ENCODE measurements around the gene MBOAT1.

Gene MBOAT1

DNA sequence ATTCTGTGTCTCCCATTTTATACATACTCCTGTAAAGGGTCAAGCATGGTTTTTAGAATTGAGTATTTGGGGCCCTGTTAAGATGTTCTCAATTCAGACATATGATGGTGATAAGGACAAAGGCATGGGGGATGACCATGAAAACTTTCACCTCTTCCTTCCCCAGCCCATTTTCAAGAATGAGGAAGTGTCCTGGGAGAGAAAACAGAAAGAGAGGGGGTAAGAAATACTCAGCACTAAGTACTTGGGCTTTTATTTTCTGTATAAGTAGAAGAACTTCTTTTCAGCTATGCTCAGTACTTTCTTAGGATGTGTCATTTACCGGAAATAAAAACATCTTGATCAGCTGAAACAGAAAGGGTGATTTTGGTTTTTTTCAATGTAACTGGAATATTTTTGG, 10.9 kb upstream of the MBOAT1 start:
- no peak for DNase-seq (ENCODE audit: low read depth)
- TF ChIP-seq, protein P1, sequence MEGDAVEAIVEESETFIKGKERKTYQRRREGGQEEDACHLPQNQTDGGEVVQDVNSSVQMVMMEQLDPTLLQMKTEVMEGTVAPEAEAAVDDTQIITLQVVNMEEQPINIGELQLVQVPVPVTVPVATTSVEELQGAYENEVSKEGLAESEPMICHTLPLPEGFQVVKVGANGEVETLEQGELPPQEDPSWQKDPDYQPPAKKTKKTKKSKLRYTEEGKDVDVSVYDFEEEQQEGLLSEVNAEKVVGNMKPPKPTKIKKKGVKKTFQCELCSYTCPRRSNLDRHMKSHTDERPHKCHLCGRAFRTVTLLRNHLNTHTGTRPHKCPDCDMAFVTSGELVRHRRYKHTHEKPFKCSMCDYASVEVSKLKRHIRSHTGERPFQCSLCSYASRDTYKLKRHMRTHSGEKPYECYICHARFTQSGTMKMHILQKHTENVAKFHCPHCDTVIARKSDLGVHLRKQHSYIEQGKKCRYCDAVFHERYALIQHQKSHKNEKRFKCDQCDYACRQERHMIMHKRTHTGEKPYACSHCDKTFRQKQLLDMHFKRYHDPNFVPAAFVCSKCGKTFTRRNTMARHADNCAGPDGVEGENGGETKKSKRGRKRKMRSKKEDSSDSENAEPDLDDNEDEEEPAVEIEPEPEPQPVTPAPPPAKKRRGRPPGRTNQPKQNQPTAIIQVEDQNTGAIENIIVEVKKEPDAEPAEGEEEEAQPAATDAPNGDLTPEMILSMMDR (IDR thresholded peaks at IDR 0.05; ENCODE audit: low read depth, low read length, missing control alignments), result no peak
- in situ Hi-C loops (cut with HindIII; ENCODE audit: low sequenced_read_pairs), result no loop called here

DNA sequence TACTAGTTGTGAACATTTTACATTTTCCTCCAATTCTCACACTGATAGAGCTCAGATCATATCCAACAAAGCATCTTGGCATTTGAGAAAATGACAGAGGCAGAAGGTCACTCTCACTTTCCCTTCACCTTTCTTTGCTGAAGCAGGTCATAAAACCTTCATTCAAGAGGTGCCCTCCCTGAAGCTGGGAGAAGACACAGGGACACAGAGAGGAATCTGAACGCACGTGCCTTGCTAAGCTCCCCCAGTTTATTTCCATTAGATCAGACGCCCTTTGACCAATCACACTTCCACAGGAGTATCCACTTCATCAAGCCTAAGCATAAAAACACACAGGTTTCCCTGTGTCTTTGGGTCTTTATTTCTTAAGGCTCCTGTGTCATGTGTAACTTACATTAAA, 9.2 kb upstream of the MBOAT1 start:
- in situ Hi-C loops (cut with HindIII; ENCODE audit: low sequenced_read_pairs), result no loop called here
- no peak for DNase-seq (ENCODE audit: low read depth)

More for the DNA sequence above, 10.9 kb upstream of the MBOAT1 start:
- no peak overlapping the region for H3K4me3 ChIP-seq (ENCODE audit: low read depth, low read length)

DNA sequence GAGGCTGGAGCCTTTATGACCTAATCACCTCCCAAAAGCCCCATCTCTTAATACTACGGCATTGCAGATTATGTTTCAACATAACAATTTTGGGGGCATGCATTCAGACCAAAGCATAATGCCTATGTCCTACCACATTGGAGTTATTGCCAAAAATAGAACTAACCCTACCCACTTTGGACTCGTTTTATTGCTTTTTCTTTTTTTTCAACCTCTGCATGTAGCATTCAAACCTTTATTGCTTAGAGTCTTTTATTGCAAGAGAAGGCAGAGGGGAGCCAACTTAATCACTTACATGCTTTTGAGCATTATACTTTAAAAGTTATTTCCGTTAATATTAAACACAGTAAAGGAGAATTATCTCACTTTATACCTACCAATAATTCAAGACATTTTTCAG, 8.1 kb upstream of the MBOAT1 start:
- no peak overlapping the region for H3K4me3 ChIP-seq (ENCODE audit: low read depth, low read length)
- DNase-seq (ENCODE audit: low read depth), result no peak
- in situ Hi-C loops (cut with HindIII; ENCODE audit: low sequenced_read_pairs), result no loop called here
- TF ChIP-seq, protein P1 (IDR thresholded peaks at IDR 0.05; ENCODE audit: low read depth, low read length, missing control alignments), result no peak

More for the DNA sequence above, 9.2 kb upstream of the MBOAT1 start:
- TF ChIP-seq, protein P1 (IDR thresholded peaks at IDR 0.05; ENCODE audit: low read depth, low read length, missing control alignments), result no peak
- H3K4me3 ChIP-seq (ENCODE audit: low read depth, low read length), result no peak overlapping the region

- in situ Hi-C loops (cut with HindIII; ENCODE audit: low sequenced_read_pairs), result no loop called here
- no peak overlapping the region for H3K4me3 ChIP-seq (ENCODE audit: low read depth, low read length)
- DNase-seq (ENCODE audit: low read depth), result no peak
- TF ChIP-seq, protein P1 (IDR thresholded peaks at IDR 0.05; ENCODE audit: low read depth, low read length, missing control alignments), result no peak
Observed at GRCh38 chr6:20217891-20218290, 5.6 kb upstream of the MBOAT1 start.

DNA sequence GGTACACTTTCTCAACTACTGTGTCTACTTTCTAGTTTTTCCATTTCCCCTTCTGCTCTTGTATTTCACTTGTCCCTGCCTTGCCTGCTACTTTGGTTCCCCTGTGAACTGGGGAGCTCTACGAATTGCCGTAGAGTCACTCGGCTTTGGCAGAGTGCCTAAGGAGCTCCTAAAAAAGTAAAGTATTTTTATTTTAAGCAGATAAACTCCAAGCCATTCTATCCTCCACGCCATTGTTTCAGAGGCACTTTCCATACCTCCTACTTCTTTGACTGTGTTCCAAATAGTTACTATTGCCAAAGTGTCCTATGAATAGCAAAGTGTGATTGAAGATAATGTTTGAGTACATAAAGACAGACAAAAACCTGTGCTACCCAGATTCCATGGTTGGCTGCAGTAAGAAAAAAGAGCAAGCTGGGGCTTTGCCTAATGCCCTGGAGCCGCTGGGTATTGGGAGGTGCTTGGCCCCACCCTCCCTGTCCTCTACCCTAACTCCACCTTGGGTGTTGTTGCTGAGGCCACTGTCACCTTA, 5.1 kb upstream of the MBOAT1 start:
- TF ChIP-seq, protein P1 (IDR thresholded peaks at IDR 0.05; ENCODE audit: low read depth, low read length, missing control alignments), result no peak
- in situ Hi-C loops (cut with HindIII; ENCODE audit: low sequenced_read_pairs), result no loop called here
- H3K4me3 ChIP-seq (ENCODE audit: low read depth, low read length), result no peak overlapping the region
- DNase-seq (ENCODE audit: low read depth), result no peak

DNA sequence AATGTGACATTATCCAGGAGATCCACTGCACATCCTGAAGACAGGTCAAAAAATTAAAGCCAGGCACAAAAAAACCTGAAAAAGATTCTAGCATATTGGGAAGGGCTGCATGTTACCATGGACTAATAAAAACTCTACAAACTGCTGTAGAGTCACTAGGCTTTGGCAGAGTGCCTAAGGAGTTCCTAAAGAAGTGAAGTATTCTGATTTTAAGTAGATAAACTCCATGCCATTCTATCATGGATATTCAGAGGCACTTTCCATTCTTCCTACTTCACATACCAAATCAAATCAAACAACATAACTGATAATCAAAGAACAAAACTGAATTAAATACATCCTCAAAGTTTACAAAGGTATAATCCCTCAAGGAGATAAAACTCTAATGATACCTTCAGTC, 3.0 kb upstream of the MBOAT1 start:
- in situ Hi-C loops (cut with HindIII; ENCODE audit: low sequenced_read_pairs), result no loop called here
- DNase-seq (ENCODE audit: low read depth), result no peak
- TF ChIP-seq, protein P1 (IDR thresholded peaks at IDR 0.05; ENCODE audit: low read depth, low read length, missing control alignments), result no peak
- H3K4me3 ChIP-seq (ENCODE audit: low read depth, low read length), result no peak overlapping the region
